Smooth muscle cell of the brain vasculature (primary cell): ENCODE data around the gene VANGL1.

Experiments
- DNase-seq: peaks from one replicate; pipeline ENCODE4 v3.0.0-alpha.2; 2012; ENCODE audit warnings: low read depth, low spot score

VANGL1 gene

DNA sequence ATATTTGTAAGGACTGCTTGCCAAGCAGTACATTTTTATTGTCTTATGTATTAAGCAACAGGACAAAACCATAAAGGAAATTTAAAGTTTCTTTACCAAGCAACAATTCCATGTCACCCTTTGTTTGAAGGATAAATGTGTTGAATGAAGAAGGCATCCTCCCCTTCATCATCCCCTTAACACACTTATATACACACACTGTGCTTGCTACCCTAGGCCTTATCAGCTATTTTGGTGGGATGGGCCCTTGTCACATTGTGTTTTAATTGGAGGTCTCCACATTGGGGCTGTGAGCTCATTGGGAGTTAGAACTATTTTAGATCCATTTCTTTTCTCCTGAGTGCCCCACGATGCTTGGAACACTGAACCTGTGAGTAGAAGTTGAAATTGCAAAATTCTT, 1.9 kb downstream of the VANGL1 start:
- DNase-seq = no peak

- no peak for DNase-seq
Observed at GRCh38 chr1:115644109-115644508, 2.3 kb downstream of the VANGL1 start.

DNA sequence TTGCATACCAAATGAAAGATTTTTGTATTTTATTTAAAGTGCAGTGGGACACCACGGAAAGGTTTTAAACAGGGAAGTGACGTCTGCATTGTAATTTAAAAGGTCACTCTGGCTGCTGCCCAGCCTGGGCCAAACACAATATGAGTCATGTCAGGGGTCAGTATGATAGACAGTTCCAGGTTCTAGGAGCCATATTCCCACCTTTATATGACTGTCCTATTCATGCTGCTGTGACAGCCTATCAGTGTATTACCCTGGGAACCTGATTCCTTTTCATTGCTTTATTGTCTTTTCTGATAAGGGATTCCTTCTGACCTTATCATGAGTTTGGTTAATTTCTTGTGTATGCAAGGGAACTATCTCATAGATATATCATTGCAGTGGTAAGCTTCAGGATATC, 5.3 kb downstream of the VANGL1 start:
- no peak for DNase-seq

GRCh38 chr1:115647507-115647906, 5.7 kb downstream of the VANGL1 start:
- no peak for DNase-seq

- DNase-seq = no peak
Observed at GRCh38 chr1:115647919-115648650, 6.3 kb downstream of the VANGL1 start.

DNA sequence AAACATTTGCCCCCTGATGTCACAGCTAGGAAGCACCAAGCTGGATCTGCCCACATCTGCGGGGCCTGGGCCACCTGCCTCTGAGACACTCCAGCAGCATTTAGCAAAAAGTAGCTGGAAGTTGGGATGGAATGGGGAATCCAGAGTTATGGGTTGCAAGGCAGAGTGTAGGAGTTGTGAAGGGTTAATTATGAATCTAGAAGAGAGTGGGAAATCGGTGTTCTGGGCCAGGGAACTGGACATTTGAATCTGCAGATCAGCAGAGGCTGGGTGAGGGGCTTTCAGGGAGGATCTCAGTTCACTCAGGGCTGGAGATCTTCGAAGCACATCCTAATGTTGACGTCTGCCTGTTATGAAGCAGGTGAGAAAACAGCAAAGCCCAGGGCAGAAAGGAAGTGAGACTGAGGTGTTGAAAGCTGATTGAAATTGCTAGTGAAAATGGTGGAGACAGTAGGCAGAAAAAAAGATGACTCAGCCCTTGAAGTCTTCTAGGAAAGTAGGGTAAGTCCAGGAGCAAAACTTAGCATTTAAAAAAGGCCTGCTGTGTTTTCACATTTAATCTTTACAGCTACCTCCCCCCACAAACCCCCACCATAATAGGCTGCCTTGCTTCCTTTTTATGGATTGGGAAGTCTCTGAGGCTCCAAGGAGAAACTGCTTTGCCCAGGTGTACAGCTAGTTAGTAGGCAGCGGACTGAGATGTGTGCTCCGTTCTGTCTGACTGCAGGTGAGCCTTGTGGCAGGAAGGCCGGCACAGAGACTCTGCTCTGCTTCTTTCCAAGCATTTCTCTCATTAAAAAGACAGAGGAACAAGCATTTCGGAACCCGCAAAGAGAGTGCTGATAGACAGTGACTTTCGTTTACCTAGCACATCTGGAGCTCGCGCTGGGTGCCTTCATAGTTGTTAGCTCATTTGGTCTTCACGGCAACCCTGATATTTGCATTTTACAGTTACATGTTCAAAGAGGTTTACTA, 7.2 kb downstream of the VANGL1 start:
- no peak for DNase-seq

DNA sequence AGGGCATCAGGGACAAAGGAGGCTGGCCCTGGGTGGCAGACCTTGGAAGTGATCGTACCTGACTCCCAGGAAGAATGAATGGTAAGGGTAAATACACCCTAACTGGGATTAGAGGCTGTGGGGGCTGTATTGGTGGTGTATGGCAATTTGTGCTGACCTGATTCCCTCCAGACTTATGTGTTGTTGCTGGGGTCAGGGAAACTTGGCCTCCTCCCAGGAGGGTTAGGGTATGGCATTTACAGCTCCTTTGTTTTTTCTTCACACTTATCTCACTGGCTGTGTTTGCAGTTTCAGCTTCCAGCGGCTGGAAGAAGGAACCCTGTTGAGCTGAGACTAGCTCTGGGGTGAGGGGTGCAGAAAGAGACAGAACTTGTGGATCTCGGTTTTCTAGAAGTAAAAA, 8.2 kb downstream of the VANGL1 start:
- no peak for DNase-seq

DNA sequence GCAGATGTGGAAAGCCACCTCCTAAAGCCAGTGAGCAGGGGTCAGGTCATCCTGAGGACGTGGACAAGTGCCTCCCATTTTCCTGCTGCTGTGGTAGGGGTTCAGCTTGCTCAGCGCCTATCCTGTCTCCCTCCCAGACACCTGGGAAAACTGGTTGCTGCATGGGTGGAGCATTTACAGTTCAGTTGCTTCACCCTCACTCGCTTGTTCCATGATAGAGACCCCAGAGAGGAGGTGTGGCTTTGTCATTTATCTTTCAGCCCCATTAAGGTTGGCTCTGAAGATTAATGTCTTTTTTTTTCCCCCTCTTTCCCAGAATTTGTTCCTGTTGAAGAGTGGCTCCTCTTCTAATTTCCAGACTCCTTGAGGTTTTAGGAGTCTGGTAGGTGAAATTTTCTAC, 9.2 kb downstream of the VANGL1 start:
- DNase-seq = no peak

- no peak for DNase-seq
Observed at GRCh38 chr1:115651391-115651790, 9.6 kb downstream of the VANGL1 start.

- no peak for DNase-seq
Observed at GRCh38 chr1:115652236-115652788, 10.5 kb downstream of the VANGL1 start.

DNA sequence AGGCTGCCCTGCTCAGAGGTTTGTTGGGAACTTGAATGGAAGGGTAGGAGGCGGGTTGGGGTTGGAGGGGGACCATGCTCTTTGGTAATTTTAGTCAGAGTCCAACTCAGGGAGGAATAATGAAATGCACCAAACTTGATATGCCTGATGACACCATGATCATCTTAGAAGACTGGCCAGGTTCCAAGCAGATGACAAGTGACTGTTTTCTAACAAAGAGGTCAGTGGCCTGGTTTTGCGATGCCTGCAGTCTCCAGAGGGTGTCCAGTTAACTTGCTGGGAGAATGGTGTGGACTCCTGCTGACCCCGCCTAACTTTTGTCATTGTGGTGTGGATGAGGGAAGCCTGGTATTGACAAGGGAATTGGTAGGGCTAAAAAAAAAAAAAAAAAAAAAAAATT, 12.4 kb downstream of the VANGL1 start:
- no peak for DNase-seq

- no peak for DNase-seq
Observed at GRCh38 chr1:115654663-115655305, 13.0 kb downstream of the VANGL1 start.

DNA sequence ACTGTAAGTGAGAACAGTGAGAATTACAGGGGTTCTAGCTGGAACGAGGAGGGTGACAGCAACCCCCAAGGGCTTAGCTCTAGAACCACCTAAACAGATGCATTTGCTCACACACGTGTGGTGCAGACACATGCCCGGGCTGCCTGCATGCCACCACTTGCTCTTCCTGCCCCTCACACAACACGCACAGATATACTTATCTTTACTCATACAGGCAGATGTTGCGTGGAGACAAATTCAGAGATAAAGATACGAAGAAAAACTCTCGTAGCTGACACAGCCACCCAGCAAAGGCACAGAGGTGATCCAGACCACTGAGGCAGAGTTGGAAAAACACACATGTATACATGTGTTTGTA, 13.5 kb downstream of the VANGL1 start:
- DNase-seq = no peak

GRCh38 chr1:115655916-115656315, 14.1 kb downstream of the VANGL1 start:
- no peak for DNase-seq

GRCh38 chr1:115656461-115657077, 14.8 kb downstream of the VANGL1 start:
- DNase-seq = no peak

DNA sequence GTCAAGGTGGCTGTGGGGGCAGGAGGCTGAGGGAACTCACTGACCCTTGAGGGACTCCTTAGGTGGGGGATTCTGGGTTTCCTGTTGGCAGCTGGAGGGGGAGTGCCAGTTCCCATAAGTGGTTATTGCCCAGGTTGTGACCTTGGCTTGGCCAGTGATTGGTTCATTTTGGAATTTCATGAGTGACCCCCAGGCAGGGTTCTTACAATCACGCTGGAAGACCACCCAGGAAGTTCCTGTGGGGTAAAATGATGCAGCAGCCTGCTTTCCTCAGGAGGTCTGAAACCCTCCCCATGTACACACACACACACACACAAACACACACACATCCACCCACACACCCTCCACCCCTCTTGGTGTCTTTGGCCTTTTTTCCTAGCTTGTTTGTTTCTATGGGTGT, 16.9 kb downstream of the VANGL1 start:
- DNase-seq = no peak

- DNase-seq = no peak
Observed at GRCh38 chr1:115660151-115660550, 18.4 kb downstream of the VANGL1 start.

DNA sequence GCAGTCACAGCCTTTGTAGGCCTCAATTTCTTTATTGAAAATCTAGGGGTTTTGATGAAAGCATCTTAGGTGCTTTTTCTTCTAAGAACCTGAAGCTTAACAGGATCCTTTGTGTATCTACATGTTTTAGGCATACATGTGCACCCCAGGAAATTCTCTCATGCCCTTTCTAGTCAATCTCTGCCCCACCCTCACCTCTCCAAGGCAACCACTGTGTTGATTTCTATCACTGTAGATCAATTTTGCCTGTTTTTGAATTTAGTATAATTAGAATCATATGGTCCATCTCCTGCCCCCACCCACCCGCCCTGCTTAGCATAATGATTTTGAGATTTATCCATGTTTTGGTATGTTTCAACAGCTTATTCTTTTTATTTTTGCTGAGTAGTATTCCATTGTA, 19.4 kb downstream of the VANGL1 start:
- no peak for DNase-seq

DNA sequence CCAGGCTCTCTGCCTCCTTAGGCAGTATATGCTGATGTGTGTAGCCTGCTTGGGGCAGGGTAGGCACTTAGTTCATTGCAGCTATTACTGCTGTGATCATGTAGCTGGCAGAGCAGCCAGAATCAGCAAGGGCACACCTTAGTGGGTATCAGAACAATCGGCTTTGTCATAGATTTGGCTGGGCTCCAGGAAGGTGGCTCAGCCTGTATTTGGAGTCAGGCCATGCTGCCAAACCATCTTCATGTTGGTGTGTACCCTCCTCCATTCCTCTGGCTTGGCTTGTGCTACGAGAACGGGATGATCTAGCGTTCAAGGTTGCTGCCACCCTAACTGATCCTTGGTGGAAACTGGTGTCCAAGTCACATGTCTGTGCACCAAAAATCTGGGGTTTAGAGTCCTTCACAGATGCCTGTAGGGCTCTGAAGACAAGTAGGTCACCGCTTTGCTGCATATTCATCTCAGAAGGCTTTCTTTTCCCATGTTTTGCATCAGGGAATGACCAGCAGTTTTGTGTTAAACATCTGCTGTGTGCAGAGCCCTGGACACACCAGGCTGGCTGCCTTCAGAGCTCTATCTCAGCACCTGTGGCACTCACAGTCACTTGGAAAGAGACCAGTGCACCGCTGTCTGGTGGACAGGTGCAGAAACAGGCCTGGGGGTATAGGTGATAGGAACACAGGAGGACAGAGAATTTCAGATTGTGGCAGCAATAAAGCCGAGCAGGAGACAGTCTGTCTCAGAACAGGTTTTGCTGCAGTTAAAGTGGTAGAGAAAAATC, 23.7 kb downstream of the VANGL1 start:
- DNase-seq = no peak

- DNase-seq = no peak
Observed at GRCh38 chr1:115666206-115666605, 24.4 kb downstream of the VANGL1 start.

- DNase-seq = no peak
Observed at GRCh38 chr1:115666702-115667101, 24.9 kb downstream of the VANGL1 start.
